ENCODE results near the gene RBPJL. TPM values are rescaled to one million over a fixed set of nuclear protein-coding genes. Genes with fewer than 3 reads are reported as not detected.

The RBPJL gene
- polyA plus RNA-seq, 1 experiment, result not detected

DNA sequence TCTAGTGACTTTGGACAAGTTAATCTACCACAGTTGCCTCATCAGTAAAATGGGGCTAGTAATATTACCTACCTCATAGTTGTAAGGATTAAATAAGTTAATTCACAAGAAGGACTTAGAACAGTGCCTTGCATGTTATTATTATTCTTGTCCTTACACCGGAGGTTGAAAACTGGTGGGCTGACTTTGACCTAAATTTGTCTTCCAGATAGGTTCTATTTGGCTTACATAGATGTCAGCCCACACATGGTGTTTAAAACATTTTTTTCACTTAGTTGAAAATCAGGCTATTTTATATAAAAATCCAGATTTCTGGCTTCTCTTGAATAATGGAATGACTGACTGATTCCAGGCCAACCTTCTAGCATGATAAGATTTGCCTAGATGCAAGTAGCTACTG is 59.6 kb downstream of the RBPJL start:
- TF ChIP-seq, protein P1, sequence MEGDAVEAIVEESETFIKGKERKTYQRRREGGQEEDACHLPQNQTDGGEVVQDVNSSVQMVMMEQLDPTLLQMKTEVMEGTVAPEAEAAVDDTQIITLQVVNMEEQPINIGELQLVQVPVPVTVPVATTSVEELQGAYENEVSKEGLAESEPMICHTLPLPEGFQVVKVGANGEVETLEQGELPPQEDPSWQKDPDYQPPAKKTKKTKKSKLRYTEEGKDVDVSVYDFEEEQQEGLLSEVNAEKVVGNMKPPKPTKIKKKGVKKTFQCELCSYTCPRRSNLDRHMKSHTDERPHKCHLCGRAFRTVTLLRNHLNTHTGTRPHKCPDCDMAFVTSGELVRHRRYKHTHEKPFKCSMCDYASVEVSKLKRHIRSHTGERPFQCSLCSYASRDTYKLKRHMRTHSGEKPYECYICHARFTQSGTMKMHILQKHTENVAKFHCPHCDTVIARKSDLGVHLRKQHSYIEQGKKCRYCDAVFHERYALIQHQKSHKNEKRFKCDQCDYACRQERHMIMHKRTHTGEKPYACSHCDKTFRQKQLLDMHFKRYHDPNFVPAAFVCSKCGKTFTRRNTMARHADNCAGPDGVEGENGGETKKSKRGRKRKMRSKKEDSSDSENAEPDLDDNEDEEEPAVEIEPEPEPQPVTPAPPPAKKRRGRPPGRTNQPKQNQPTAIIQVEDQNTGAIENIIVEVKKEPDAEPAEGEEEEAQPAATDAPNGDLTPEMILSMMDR (IDR thresholded peaks at IDR 0.05; ENCODE audit: insufficient read depth, low read depth, low read length), result no peak
- POLR2A ChIA-PET, result no interaction called here

GRCh38 chr20:45366631-45367030 is 60.0 kb downstream of the RBPJL start:
- ChIA-PET POLR2A (no interaction called here), CTCF (interaction anchor here (0.6 to 13.8 kb wide), 4 partner anchors 13 to 409 kb away, joined by 3 to 101 read pairs (median 3); no protein-coding TSS in a partner anchor)
- Histone ChIP-seq H3K27me3 (ENCODE audit: control insufficient read depth, insufficient read depth, low read length) (no peaks in the 10 kb centered on the region), H3K36me3 (ENCODE audit: control insufficient read depth, insufficient read depth, low read length) (peaks cover 16% of the 10 kb centered on the region), H3K4me3 (ENCODE audit: low read depth, low read length) (no peak overlapping the region)
- no peak for DNase-seq (ENCODE audit: low read depth)
- TF ChIP-seq, protein P1 (IDR thresholded peaks at IDR 0.05; ENCODE audit: insufficient read depth, low read depth, low read length), result no peak

More for the DNA sequence above, 59.6 kb downstream of the RBPJL start:
- CTCF ChIA-PET, result interaction anchor here (0.6 to 13.8 kb wide), 6 partner anchors 7 to 409 kb away, joined by 3 to 101 read pairs (median 7); no protein-coding TSS in a partner anchor
- Histone ChIP-seq H3K4me3 (ENCODE audit: low read depth, low read length) (no peak overlapping the region), H3K36me3 (ENCODE audit: control insufficient read depth, insufficient read depth, low read length) (peaks cover 16% of the 10 kb centered on the region), H3K27me3 (ENCODE audit: control insufficient read depth, insufficient read depth, low read length) (no peaks in the 10 kb centered on the region)
- DNase-seq (ENCODE audit: low read depth), result no peak

- no peak for DNase-seq (ENCODE audit: low read depth)
- CTCF ChIA-PET, result interaction anchor here (0.8 to 13.8 kb wide), 2 partner anchors 69 to 85 kb away, joined by 4 to 101 read pairs; no protein-coding TSS in a partner anchor
- no peak overlapping the region for H3K4me3 ChIP-seq (ENCODE audit: low read depth, low read length)
- H3K36me3 ChIP-seq (ENCODE audit: control insufficient read depth, insufficient read depth, low read length), result peaks cover 16% of the 10 kb centered on the region
- TF ChIP-seq, protein P1 (IDR thresholded peaks at IDR 0.05; ENCODE audit: insufficient read depth, low read depth, low read length), result no peak
- POLR2A ChIA-PET, result no interaction called here
- H3K27me3 ChIP-seq (ENCODE audit: control insufficient read depth, insufficient read depth, low read length), result no peaks in the 10 kb centered on the region
These were observed 60.5 kb downstream of the RBPJL start for GRCh38 chr20:45367126-45367525.

Other genes starting within 250 kb of the RBPJL start
- gene KCNS1, start 205.7 kb upstream of the RBPJL start, polyA plus RNA-seq (2011; rRNA removed), result 0.64 and 0.74 TPM in 2 replicates
- gene WFDC5, start 191.7 kb upstream of the RBPJL start, polyA plus RNA-seq (2011; rRNA removed), result not detected in 2 replicates
- not detected in 2 replicates for gene WFDC12, start 182.4 kb upstream of the RBPJL start, polyA plus RNA-seq (2011; rRNA removed)
- gene PI3, start 131.9 kb upstream of the RBPJL start, polyA plus RNA-seq (2011; rRNA removed), result not detected in 2 replicates
- gene SEMG1, start 99.8 kb upstream of the RBPJL start, polyA plus RNA-seq (2011; rRNA removed), result not detected in 2 replicates
- gene SEMG2, start 85.5 kb upstream of the RBPJL start, polyA plus RNA-seq (2011; rRNA removed), result not detected in 2 replicates
- gene SLPI, start 52.3 kb upstream of the RBPJL start, polyA plus RNA-seq (2011; rRNA removed), result 0.21 TPM in 1 of 2 replicates, not detected in the other
- 0.05 and 0.06 TPM in 2 replicates for gene MATN4, start 1.5 kb downstream of the RBPJL start, polyA plus RNA-seq (2011; rRNA removed)
- 147 and 153 TPM in 2 replicates for gene SDC4, start 41.6 kb downstream of the RBPJL start, polyA plus RNA-seq (2011; rRNA removed)
- gene SYS1, start 56.3 kb downstream of the RBPJL start, polyA plus RNA-seq (2011; rRNA removed), result 38.8 and 71.4 TPM in 2 replicates
- gene TP53TG5, start 71.5 kb downstream of the RBPJL start, polyA plus RNA-seq (2011; rRNA removed), result not detected in 2 replicates
- 69.4 and 77.0 TPM in 2 replicates for gene DBNDD2, start 101.4 kb downstream of the RBPJL start, polyA plus RNA-seq (2011; rRNA removed)
- 135 and 236 TPM in 2 replicates for gene PIGT, start 109.3 kb downstream of the RBPJL start, polyA plus RNA-seq (2011; rRNA removed)
- not detected in 2 replicates for gene WFDC2, start 162.9 kb downstream of the RBPJL start, polyA plus RNA-seq (2011; rRNA removed)
- not detected in 2 replicates for gene SPINT3, start 208.8 kb downstream of the RBPJL start, polyA plus RNA-seq (2011; rRNA removed)
- not detected in 2 replicates for gene WFDC6, start 232.6 kb downstream of the RBPJL start, polyA plus RNA-seq (2011; rRNA removed)
- not detected in 2 replicates for gene EPPIN, start 240.6 kb downstream of the RBPJL start, polyA plus RNA-seq (2011; rRNA removed)

All from BJ (cell line).